CD4-positive, alpha-beta T cell (primary cell): ENCODE data around the gene LASP1. TPM values are rescaled to one million over a fixed set of nuclear protein-coding genes. Genes with fewer than 3 reads are reported as not detected.
A peak's percentile ranks its signal among the peaks of the same experiment; 100 is the strongest.

ENCODE experiments used
- ATAC-seq: fragments of 200-7000 bp; cut with Tn5 transposase; one replicate; pipeline ENCODE4 v1.10.0; 2022; ENCODE audit warnings: mild to moderate bottlenecking; ENCODE audit not compliant: poor library complexity
- CTCF ChIA-PET: fragments of 350-600 bp; sonication (Branson Sonifier 250); formaldehyde crosslinking; loops from one replicate; lab custom pipeline; 2021; ENCODE audit warnings: antibody characterized with exemption, inconsistent platforms; lab: Charles Lee
- POLR2A ChIA-PET: fragments of 350-600 bp; sonication (Branson Sonifier 250); formaldehyde crosslinking; loops from one replicate; lab custom pipeline; 2021; ENCODE audit warnings: antibody characterized with exemption, inconsistent platforms; lab: Charles Lee
- DNase-seq, 14 experiments: peaks; one replicate each; pipeline ENCODE4 v3.0.0-alpha.2; 2013 to 2020; ENCODE audit warnings: mixed read lengths in 2 of 14
- H3K27ac ChIP-seq, 2 donors: one replicate each; pipeline versions ENCODE4 v1.5.1 to v1.7.0; 2013; ENCODE audit warnings: low read length in 2 of 2, low read depth in 1 of 2, mild to moderate bottlenecking in 1 of 2
- H3K27me3 ChIP-seq, 2 experiments: 1 replicate in 1 of 2; 2 replicates in 1 of 2; pipeline versions ENCODE4 v1.6.1 to v1.7.0; 2013; ENCODE audit warnings: low read length in 2 of 2, control low read depth in 1 of 2, mild to moderate bottlenecking in 1 of 2, moderate library complexity in 1 of 2; ENCODE audit not compliant: insufficient read depth in 2 of 2, control insufficient read depth in 1 of 2
- H3K36me3 ChIP-seq: one replicate; pipeline ENCODE4 v1.6.1; 2013; ENCODE audit warnings: low read length, control low read depth; ENCODE audit not compliant: insufficient read depth
- H3K4me1 ChIP-seq: one replicate; pipeline ENCODE4 v1.6.1; 2013; ENCODE audit warnings: low read length, control low read depth; ENCODE audit not compliant: insufficient read depth
- H3K4me3 ChIP-seq: one replicate; pipeline ENCODE4 v1.5.1; 2013; ENCODE audit warnings: mild to moderate bottlenecking, low read length, moderate library complexity
- H3K9me3 ChIP-seq, 2 experiments: 1 replicate in 1 of 2; 2 replicates in 1 of 2; pipeline versions ENCODE4 v1.6.1 to v1.7.0; 2013; ENCODE audit warnings: low read length in 2 of 2, mild to moderate bottlenecking in 2 of 2, control low read depth in 1 of 2, moderate library complexity in 1 of 2; ENCODE audit not compliant: control insufficient read depth in 1 of 2, insufficient read depth in 1 of 2
- H3K27ac Mint-ChIP-seq: one replicate; pipeline ENCODE4 v1.8.0; 2020; ENCODE audit warnings: mixed read lengths
- H3K27me3 Mint-ChIP-seq: one replicate; pipeline ENCODE4 v1.8.0; 2021; ENCODE audit warnings: mixed read lengths
- H3K36me3 Mint-ChIP-seq: one replicate; pipeline ENCODE4 v1.8.0; 2021; ENCODE audit warnings: low read depth, mixed read lengths
- H3K4me1 Mint-ChIP-seq: one replicate; pipeline ENCODE4 v1.8.0; 2021; ENCODE audit warnings: low read depth, mixed read lengths
- H3K4me3 Mint-ChIP-seq: one replicate; pipeline ENCODE4 v1.8.0; 2020; ENCODE audit warnings: mild to moderate bottlenecking, mixed read lengths
- H3K9me3 Mint-ChIP-seq: one replicate; pipeline ENCODE4 v1.8.0; 2020; ENCODE audit warnings: mixed read lengths
- intact Hi-C, 2 experiments: fragments of 100-400 bp; cut with DNase I in 1 of 2; cut with micrococcal nuclease in 1 of 2; formaldehyde crosslinking; loops; one replicate each; pipeline versions ENCODE4 v1.15.1 to v1.9.0; 2023 to 2025; cut with DNase I, micrococcal nuclease
- total RNA-seq, 174 experiments: library from RNA in 2 of 174; stranded (reverse) in 2 of 174; gene quantifications; one replicate each; pipeline ENCODE4 v1.2.3 and lab custom pipeline; 2021 to 2026
- TF ChIP-seq, protein P1 (sequence below): fragments of 200-600 bp; IDR thresholded peaks from one replicate; pipeline ENCODE4 v1.8.0; 2022; ENCODE audit warnings: antibody characterized with exemption, mild to moderate bottlenecking

LASP1 gene
- total RNA-seq, 2 experiments from 2014 or later: 50.1 to 50.5 TPM

DNA sequence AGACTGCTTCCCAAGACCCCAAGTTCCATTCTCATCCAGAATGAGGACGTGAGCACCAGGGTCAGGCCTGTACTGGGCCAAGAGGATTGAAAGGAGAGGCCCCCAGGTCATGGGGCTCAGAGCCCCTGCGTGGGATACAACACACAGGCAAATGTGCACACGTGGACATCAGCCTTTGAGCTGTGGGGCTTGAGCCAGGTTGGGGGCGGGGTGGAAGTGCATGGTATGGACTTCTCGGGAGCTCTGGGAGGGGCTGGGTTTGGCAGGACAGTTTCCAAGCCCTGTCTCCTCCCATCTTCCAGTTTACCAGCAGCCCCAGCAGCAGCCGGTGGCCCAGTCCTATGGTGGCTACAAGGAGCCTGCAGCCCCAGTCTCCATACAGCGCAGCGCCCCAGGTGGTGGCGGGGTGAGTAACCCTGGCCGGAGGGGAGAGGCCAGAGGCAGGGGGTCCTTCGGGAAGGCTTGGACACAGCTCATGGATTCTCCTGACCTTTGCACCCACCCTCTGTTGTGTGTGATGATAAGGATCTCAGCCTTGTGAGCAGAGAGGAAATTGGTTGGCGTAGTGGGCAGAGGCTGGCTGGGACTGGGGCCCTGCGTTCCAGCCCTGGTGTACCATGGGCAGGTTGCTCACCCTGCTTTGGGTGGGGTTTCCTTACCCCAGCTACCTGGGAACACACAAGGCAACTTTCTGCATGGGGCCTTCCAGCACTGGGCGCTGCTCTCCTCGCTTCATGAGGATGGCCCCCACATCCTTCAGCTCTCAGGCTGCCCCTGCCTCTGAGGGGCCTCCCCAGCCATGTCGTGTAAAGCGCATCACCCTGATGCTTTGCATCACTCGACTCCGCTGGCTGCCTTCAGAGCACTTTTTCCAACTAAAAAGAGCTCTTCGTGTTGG is 45.1 kb downstream of the LASP1 start:
- CTCF ChIA-PET: interaction anchor here (1.6 kb wide), 1 partner anchor 10 kb away, joined by 3 read pairs; the partner anchor contains the start of gene LASP1NB
- H3K9me3 Mint-ChIP-seq: no peaks in the 10 kb centered on the region
- intact Hi-C loops: loop anchor here in 1 of 2 experiments (5.0 kb wide), 1 partner anchor 43 kb away; the partner anchor contains the start of gene LASP1

GRCh38 chr17:38915639-38915995 is 45.8 kb downstream of the LASP1 start:
- ChIA-PET POLR2A (interaction anchor here (1.0 kb wide), 1 partner anchor 17 kb away, joined by 3 read pairs; no protein-coding TSS in a partner anchor), CTCF (no interaction called here)
- Mint-ChIP-seq H3K4me1 (peaks cover 6% of the 10 kb centered on the region), H3K9me3 (no peaks in the 10 kb centered on the region), H3K4me3 (no peak overlapping the region), H3K27me3 (no peaks in the 10 kb centered on the region), H3K27ac (peak overlapping the region; percentile 42), H3K36me3 (peaks cover 81% of the 10 kb centered on the region)
- Histone ChIP-seq H3K36me3 (peaks cover 93% of the 10 kb centered on the region), H3K4me3 (no peak overlapping the region), H3K9me3 (no peaks in the 10 kb centered on the region), H3K4me1 (peaks cover 33% of the 10 kb centered on the region), H3K27ac (no peak overlapping the region), H3K27me3 (no peaks in the 10 kb centered on the region)
- TF ChIP-seq, protein P1, sequence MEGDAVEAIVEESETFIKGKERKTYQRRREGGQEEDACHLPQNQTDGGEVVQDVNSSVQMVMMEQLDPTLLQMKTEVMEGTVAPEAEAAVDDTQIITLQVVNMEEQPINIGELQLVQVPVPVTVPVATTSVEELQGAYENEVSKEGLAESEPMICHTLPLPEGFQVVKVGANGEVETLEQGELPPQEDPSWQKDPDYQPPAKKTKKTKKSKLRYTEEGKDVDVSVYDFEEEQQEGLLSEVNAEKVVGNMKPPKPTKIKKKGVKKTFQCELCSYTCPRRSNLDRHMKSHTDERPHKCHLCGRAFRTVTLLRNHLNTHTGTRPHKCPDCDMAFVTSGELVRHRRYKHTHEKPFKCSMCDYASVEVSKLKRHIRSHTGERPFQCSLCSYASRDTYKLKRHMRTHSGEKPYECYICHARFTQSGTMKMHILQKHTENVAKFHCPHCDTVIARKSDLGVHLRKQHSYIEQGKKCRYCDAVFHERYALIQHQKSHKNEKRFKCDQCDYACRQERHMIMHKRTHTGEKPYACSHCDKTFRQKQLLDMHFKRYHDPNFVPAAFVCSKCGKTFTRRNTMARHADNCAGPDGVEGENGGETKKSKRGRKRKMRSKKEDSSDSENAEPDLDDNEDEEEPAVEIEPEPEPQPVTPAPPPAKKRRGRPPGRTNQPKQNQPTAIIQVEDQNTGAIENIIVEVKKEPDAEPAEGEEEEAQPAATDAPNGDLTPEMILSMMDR: no peak
- no peak for ATAC-seq
- DNase-seq: no peak
- intact Hi-C loops: no loop called here

More for the DNA sequence above, 45.1 kb downstream of the LASP1 start:
- Histone ChIP-seq H3K36me3 (peaks cover 93% of the 10 kb centered on the region), H3K27ac (no peak overlapping the region), H3K9me3 (no peaks in the 10 kb centered on the region), H3K4me3 (no peak overlapping the region), H3K4me1 (peaks cover 33% of the 10 kb centered on the region), H3K27me3 (no peaks in the 10 kb centered on the region)
- POLR2A ChIA-PET: interaction anchor here (1.0 kb wide), 1 partner anchor 16 kb away, joined by 3 read pairs; no protein-coding TSS in a partner anchor
- TF ChIP-seq, protein P1: no peak
- Mint-ChIP-seq H3K4me3 (no peak overlapping the region), H3K4me1 (peaks cover 6% of the 10 kb centered on the region), H3K27ac (no peak overlapping the region), H3K36me3 (peaks cover 81% of the 10 kb centered on the region), H3K27me3 (no peaks in the 10 kb centered on the region)
- peak in 2 of 14 experiments; percentile 17 to 25 for DNase-seq
- ATAC-seq: no peak

DNA sequence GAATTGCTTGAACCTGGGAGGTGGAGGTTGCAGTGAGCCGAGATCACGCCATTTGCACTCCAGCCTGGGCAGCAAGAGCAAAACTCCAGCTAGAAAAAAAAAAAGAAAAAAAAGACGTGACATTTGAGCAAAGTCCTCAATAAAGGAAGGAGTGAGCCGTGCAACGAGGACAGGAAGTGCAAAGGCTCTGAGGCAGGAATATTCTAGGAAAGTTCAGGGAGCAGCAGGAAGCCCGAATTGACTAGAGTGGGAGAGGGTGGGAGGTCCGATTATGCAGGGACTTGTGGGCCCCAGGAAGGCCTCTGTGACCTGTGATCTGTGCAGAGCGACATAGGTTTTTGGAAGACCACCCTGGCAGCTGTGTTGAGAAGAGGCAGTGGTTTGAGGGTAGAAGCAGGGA is 46.9 kb downstream of the LASP1 start:
- DNase-seq (no peak), ATAC-seq (no peak)
- Histone ChIP-seq H3K4me1 (peaks cover 25% of the 10 kb centered on the region), H3K4me3 (no peak overlapping the region), H3K9me3 (no peaks in the 10 kb centered on the region), H3K27ac (no peak overlapping the region), H3K27me3 (no peaks in the 10 kb centered on the region), H3K36me3 (peaks cover 83% of the 10 kb centered on the region)
- H3K36me3 Mint-ChIP-seq: peaks cover 75% of the 10 kb centered on the region
- peaks cover 10% of the 10 kb centered on the region for H3K4me1 Mint-ChIP-seq
- H3K27me3 Mint-ChIP-seq: no peaks in the 10 kb centered on the region
- POLR2A ChIA-PET: no interaction called here
- CTCF ChIA-PET: no interaction called here
- H3K4me3 Mint-ChIP-seq: no peak overlapping the region
- intact Hi-C loops: no loop called here
- H3K27ac Mint-ChIP-seq: peak overlapping the region; percentile 74
- TF ChIP-seq, protein P1: no peak
- no peaks in the 10 kb centered on the region for H3K9me3 Mint-ChIP-seq
